Activated naive CD8-positive, alpha-beta T cell treated with anti-CD3 and anti-CD28 coated beads for 36 hours (primary cell): ENCODE data around the gene RPL39L. TPM values are rescaled to one million over a fixed set of nuclear protein-coding genes. Genes with fewer than 3 reads are reported as not detected.
"Not testable (repeated sequence)": the region's sequence is repeated elsewhere in the genome, so short reads cannot be mapped to it uniquely, and the experiment has no call there.

ENCODE experiments used
- DNase-seq: peaks from one replicate; pipeline ENCODE4 v3.0.0; 2021
- H3K27ac Mint-ChIP-seq: one replicate; pipeline ENCODE4 v1.8.0; 2022; ENCODE audit warnings: mild to moderate bottlenecking, moderate library complexity, mixed read lengths
- H3K27me3 Mint-ChIP-seq: one replicate; pipeline ENCODE4 v1.8.0; 2022; ENCODE audit warnings: mild to moderate bottlenecking, mixed read lengths
- H3K36me3 Mint-ChIP-seq: one replicate; pipeline ENCODE4 v1.8.0; 2021; ENCODE audit warnings: mild to moderate bottlenecking, mixed read lengths
- H3K4me1 Mint-ChIP-seq: one replicate; pipeline ENCODE4 v1.8.0; 2021; ENCODE audit warnings: mixed read lengths
- H3K4me3 Mint-ChIP-seq: one replicate; pipeline ENCODE4 v1.8.0; 2022; ENCODE audit warnings: mild to moderate bottlenecking, moderate library complexity, mixed read lengths
- H3K9me3 Mint-ChIP-seq: one replicate; pipeline ENCODE4 v1.8.0; 2022; ENCODE audit warnings: mixed read lengths
- total RNA-seq, 2 experiments: library from RNA; stranded (reverse); gene quantifications; one replicate each; pipeline ENCODE4 v1.2.3, GENCODE V29; 2021

Gene RPL39L
- total RNA-seq, result 10 to 100 TPM; 14.7 to 17.7 TPM

DNA sequence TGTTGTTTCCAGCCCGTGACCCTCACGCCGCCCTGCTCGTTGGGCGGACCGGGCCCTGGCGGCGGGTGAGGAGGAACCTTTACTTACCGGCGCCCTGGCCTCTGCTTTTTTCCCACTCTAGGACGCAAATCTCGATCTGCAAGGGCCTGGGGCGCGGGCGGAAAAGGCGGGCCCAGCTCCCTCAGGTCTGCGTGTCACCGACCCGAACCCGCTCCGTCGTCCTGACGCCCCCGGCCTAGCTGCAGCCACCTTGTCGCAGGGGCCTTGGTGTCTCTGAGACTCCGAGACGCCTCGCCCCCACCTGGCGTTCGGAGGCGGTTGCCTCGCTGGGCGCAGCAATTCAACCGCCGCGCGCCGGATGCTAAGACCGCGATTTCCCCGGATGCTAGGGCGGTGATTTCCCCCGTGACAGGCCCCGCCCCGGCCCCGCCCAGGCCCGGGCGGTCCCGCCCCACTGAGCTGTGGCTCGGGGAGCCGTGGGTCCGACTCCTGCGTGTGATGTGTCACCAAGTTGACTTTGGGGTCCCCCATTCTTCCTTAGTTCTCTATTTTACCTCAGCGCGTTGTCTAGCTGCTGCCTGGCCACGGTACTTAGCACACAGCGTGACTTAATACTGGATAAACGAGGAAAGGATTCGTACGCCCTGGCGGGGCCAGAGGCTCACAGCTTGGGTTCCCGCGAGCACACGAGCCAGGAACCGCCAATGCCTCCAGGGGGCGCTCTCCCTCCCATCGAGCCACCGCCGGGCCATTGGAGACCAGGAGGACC is at the start of gene RPL39L:
Gene RPL39L, minus strand, starts transcription at position 371 of the 769 bp plus-strand sequence. CDS start 18,196 bp downstream, outside the sequence.
- peak within 1 kb of the TSS; percentile 90 for H3K4me3 Mint-ChIP-seq
- H3K4me1 Mint-ChIP-seq, result peaks cover 7% of the 10 kb centered on the region
- no peaks in the 10 kb centered on the region for H3K27me3 Mint-ChIP-seq
- H3K27ac Mint-ChIP-seq, result peak within 1 kb of the TSS; percentile 96
- peak; percentile 93 for DNase-seq
- H3K36me3 Mint-ChIP-seq, result peaks cover 26% of the 10 kb centered on the region
- H3K9me3 Mint-ChIP-seq, result peaks cover 17% of the 10 kb centered on the region

DNA sequence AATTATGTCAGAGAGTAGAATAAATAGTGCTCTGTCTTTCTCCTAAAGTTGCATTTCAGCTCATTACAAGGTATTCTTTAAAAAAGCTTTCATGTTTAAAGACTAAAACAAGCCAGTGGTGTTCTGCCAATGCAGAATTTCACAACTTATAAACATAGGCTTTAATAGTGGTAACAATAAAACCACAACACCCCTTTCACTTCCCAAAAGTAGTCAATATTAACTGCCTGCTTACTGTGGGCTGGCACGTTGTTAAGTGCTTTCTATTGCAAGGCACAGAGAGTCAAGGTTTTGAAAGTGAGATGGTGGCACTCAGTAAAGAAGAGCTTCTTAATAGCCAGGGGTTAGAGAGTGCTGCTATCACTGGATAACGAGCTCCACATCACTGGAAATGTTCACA is 49.6 kb upstream of the RPL39L start:
- Mint-ChIP-seq H3K27ac (no peak overlapping the region), H3K27me3 (peaks cover 25% of the 10 kb centered on the region), H3K36me3 (no peaks in the 10 kb centered on the region), H3K4me1 (peaks cover 3% of the 10 kb centered on the region), H3K9me3 (no peaks in the 10 kb centered on the region), H3K4me3 (no peak overlapping the region)
- no peak for DNase-seq

DNA sequence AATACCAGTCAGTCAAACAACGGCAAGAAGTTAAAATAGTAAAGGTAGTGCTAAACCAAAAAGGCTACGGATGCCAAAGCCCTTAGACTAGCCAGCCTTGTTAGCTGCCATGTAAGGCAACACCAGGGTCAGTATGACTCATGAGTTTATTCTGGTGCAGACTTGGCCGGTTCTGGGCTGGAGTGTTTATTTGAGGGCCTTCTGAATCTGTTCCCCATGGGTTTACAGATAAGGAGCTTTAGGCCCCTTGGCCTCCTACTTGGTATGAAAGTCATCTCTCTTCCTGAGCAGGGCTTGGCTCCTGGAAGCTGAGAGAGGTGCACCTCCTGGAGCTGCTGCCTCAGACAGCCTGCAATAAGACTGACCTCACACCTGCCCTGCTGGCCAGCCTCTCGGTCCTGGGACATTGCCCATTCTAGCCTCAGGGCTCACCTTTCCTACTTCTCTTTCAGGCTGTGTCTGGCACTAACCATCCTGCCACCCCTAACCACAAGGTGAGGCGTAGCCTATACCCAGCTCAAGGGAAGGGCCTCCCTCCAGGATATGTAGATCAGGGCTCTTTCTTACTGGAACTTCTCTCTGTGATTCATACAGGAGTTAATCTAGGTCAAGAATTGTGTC is 47.6 kb upstream of the RPL39L start:
- Mint-ChIP-seq H3K27ac (no peak overlapping the region), H3K9me3 (no peaks in the 10 kb centered on the region), H3K4me1 (peaks cover 3% of the 10 kb centered on the region), H3K36me3 (no peaks in the 10 kb centered on the region), H3K27me3 (peaks cover 18% of the 10 kb centered on the region), H3K4me3 (no peak overlapping the region)
- no peak for DNase-seq

DNA sequence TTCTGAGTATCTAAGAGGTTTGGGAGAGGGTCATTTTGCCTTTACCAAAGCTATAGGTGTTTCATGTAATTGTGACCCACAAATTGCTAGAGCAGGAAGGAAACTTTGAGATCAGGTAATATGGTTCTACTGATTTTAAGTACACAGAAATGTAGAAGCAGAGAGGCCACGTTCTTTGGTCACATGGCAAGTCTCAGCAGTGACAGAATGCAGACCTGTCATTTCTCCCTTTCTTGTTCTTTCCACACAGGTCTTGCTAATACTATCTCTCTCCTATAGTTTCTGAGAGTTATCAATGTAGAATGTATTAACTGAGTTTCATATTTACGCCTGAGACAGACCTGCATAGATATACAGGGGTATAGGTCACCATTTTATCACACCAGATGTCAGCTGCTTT is 47.1 kb upstream of the RPL39L start:
- Mint-ChIP-seq H3K27me3 (peaks cover 15% of the 10 kb centered on the region), H3K4me3 (no peak overlapping the region), H3K9me3 (no peaks in the 10 kb centered on the region), H3K27ac (no peak overlapping the region), H3K4me1 (peaks cover 3% of the 10 kb centered on the region), H3K36me3 (no peaks in the 10 kb centered on the region)
- DNase-seq, result no peak

DNA sequence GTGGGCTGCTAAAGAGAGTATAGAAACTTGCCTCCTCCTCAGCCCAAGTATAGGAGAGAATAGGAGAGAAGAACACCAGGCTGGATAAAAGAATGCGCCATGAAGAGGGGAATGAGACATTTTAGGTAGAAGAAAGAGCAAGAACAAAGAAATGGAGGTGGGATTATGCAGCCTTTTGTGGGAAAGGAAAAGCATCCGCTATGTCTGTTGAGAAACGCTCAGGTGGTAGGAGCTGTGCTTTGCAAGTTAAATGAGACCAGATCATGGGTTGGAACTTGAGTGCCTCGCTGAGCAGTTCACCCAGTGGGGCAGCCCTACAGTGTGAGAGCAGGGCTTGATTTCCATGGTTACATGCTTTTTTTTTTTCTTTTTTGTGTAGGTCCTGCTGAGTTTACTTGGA is 46.5 kb upstream of the RPL39L start:
- H3K36me3 Mint-ChIP-seq, result no peaks in the 10 kb centered on the region
- peaks cover 10% of the 10 kb centered on the region for H3K27me3 Mint-ChIP-seq
- DNase-seq, result no peak

DNA sequence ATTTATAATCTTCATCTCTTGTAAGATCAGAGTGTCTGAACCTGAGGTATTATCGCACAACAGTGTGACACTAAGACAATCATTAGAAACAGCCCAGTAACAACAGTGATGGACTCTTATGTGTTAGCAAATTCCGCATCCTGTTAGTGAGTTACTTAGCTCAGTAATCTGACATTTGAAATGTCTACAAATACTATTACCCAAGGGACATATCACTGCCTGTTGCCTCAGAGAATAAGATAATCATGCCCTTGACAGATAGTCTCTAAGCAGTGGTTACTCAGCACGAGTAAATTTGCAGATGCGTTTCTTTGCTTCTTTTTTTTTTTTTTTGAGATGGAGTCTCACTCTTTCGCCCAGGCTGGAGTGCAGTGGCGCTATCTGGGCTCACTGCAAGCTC is 44.6 kb upstream of the RPL39L start:
- Mint-ChIP-seq H3K4me1 (peaks cover 1% of the 10 kb centered on the region), H3K27ac (no peak overlapping the region), H3K9me3 (no peaks in the 10 kb centered on the region), H3K36me3 (no peaks in the 10 kb centered on the region), H3K27me3 (peaks cover 4% of the 10 kb centered on the region), H3K4me3 (no peak overlapping the region)
- no peak for DNase-seq

More for the DNA sequence above, 46.5 kb upstream of the RPL39L start:
- Mint-ChIP-seq H3K4me3 (no peak overlapping the region), H3K27ac (no peak overlapping the region), H3K9me3 (no peaks in the 10 kb centered on the region), H3K4me1 (peaks cover 3% of the 10 kb centered on the region)

DNA sequence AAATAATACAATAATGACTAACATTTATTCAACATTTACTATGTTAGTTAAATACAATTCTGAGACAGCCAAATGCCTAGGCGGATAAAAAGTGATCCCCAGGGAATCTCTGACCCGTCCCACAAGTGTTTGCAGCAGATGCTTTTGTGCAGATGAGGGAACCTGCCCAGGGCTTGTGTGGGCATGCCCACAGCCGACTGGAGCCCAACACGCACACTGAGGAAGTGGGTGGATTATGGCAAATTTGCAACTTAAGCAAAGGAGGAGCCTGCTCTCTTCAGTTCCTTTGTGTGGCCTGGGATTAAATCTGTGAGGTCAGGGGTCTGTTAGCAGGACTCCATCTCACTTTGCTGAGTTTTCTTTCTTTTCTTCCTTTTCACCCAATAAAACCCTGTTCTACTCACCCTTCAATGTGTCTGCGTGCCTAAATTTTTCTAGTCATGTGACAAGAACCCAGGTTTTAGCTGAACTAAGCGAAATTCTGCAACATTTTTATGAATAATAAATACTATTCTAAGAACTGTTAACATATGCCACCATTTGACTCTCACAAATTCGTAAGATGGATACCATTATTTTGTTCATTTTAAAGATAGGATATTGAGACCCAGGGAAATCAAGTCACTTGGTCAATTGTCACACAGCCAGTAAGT is 44.0 kb upstream of the RPL39L start:
- no peak overlapping the region for H3K27ac Mint-ChIP-seq
- DNase-seq, result no peak
- no peaks in the 10 kb centered on the region for H3K4me1 Mint-ChIP-seq
- no peaks in the 10 kb centered on the region for H3K9me3 Mint-ChIP-seq
- peaks cover 4% of the 10 kb centered on the region for H3K27me3 Mint-ChIP-seq
- H3K36me3 Mint-ChIP-seq, result no peaks in the 10 kb centered on the region
- H3K4me3 Mint-ChIP-seq, result no peak overlapping the region

DNA sequence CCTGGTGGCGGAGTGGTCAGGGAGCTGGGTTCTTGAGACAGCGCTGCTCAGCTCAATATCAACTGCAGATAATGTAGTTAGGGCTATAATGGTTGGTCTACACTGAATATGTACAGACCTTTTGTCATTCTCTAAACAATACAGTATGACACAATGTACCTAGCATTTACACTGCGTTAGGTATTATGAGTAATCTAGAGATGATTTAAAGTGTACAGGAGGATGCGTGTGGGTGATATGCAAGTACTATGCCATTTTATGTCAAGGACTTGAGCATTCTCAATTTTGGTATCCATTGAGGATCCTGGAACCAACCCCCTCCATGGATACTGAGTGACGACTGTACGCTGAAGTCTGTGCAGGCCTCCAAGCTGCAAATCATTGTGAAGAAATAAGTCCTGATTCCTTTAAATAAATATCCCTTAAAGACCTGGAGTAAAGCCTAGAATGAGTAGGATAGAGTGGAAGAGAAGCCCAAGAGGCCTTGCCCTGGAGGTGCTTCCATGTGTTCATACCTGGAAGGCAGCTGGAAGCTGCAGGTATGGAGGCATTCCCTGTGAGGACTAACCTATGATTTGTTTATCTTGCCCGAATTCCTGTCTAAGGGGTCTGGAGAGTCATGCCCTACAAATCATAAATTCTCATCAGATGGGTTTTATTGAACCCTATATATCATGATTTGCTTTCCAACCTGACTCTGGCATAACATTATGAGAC is 42.3 kb upstream of the RPL39L start:
- no peak overlapping the region for H3K4me3 Mint-ChIP-seq
- H3K27ac Mint-ChIP-seq, result no peak overlapping the region
- DNase-seq, result no peak
- no peaks in the 10 kb centered on the region for H3K4me1 Mint-ChIP-seq
- H3K27me3 Mint-ChIP-seq, result peaks cover 4% of the 10 kb centered on the region
- H3K9me3 Mint-ChIP-seq, result no peaks in the 10 kb centered on the region
- H3K36me3 Mint-ChIP-seq, result no peaks in the 10 kb centered on the region

DNA sequence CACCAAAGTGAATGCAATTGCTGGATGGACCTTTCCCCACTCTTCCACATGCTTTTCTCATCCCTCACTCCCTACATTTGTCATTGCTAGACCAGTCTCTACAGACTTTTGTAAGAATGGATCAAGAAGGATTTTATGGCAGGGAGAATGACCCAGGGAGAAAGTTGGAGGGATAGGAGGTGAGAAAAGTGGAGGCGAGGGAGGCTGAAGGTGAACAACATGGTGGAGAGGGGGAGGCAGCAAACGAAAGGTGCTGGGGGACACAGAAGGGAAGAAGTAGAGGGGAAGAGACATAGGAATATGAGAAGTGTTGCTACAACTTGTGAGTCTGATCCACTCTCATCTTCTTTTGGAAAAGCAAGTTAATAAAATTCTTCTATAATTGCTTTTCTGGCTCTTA is 33.6 kb upstream of the RPL39L start:
- Mint-ChIP-seq H3K4me3 (no peak overlapping the region), H3K27ac (no peak overlapping the region), H3K4me1 (no peaks in the 10 kb centered on the region), H3K27me3 (peaks cover 3% of the 10 kb centered on the region), H3K9me3 (no peaks in the 10 kb centered on the region), H3K36me3 (no peaks in the 10 kb centered on the region)
- DNase-seq, result no peak

DNA sequence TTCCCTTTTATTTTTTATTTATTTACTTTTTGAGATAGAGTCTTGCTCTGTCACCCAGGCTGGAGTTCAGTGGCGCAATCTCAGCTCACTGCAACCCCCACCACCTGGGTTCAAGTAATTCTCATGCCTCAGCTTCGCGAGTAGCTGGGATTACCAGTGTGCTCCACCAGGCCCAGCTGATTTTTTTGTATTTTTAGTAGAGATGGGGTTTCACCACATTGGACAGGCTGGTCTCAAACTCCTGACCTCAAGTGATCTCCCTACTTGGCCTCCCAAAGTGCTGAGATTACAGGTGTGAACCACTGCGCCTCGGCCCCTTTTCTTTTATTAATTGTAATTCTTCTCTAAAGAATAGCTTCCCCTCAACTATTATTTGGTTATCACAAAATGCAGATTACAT is 31.6 kb upstream of the RPL39L start:
- not testable (repeated sequence) for H3K36me3 Mint-ChIP-seq, H3K27ac Mint-ChIP-seq, H3K27me3 Mint-ChIP-seq, H3K4me3 Mint-ChIP-seq, H3K9me3 Mint-ChIP-seq, H3K4me1 Mint-ChIP-seq, DNase-seq

DNA sequence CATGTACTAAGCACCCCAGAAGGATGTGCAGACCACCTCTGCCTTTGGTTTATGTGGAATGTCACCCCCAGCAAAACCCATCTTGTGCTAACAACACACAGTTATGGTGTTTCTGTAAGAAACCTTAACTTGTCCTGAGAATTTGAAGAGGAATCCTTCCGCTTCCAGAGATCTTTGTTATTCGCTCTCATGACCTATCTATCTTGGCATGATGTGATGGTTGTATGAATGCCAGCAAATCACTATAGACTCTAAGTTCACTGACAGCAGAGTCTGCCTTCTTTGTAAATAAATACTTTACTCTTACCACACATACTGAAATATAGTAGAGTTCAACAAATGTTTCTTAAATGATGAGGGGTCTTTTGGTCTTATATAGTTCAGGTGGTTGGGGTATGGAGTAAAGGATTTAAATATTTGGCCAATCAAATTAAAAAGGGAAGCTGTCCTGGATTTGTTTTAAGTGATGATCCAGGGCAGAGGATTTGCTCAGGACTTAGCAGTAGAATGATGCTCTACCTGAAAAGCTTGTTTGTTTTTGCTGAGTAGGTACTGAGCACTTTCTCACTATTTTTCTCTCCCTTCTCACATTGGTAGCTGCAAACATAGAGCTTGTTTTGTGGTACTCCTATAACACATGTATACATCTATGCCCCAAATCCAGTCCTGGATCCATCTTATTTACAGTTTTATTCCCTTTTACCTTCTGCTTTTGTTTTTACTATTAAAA is 30.1 kb upstream of the RPL39L start:
- H3K27ac Mint-ChIP-seq, result no peak overlapping the region
- H3K4me1 Mint-ChIP-seq, result no peaks in the 10 kb centered on the region
- H3K4me3 Mint-ChIP-seq, result no peak overlapping the region
- H3K27me3 Mint-ChIP-seq, result peaks cover 3% of the 10 kb centered on the region
- no peak for DNase-seq
- no peaks in the 10 kb centered on the region for H3K36me3 Mint-ChIP-seq
- no peaks in the 10 kb centered on the region for H3K9me3 Mint-ChIP-seq

DNA sequence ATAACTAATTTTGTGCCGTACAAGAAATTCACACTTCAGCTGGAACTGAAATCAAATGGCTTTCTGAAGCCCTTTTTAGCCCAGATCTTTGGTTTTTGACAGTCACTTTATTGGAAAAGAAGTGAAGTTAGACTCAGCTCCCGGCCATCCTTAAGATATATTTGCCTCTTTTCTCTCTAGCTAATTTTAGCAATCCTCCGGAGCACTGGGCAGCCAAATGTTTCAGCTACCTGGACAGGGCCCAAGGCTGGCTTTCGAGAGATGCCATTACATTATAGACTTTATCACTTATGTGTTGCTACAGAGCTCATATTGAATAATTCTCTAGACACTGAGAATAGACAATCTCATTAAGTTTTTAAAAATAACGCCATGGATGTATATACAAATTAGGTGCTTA is 28.5 kb upstream of the RPL39L start:
- no peak for DNase-seq
- no peaks in the 10 kb centered on the region for H3K36me3 Mint-ChIP-seq
- no peak overlapping the region for H3K27ac Mint-ChIP-seq
- no peaks in the 10 kb centered on the region for H3K4me1 Mint-ChIP-seq
- peaks cover 3% of the 10 kb centered on the region for H3K27me3 Mint-ChIP-seq
- H3K9me3 Mint-ChIP-seq, result no peaks in the 10 kb centered on the region
- H3K4me3 Mint-ChIP-seq, result no peak overlapping the region

DNA sequence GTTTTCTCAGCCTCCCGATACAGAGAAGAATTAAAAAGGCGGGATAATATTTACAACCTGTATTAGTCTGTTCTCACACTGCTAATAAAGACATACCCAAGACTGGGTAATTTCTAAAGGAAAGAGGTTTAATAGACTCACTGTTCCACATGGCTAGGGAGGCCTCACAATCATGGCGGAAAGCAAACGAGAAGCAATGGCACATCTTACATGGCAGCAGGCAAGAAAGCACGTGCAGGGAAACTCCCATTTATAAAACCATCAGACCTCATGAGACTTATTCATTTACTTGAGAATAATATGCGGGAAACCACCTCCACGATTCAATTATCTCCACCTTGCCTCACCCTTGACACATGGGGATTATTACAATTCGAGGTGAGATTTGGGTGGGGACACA is 27.5 kb upstream of the RPL39L start:
- Mint-ChIP-seq H3K4me1 (no peaks in the 10 kb centered on the region), H3K9me3 (no peaks in the 10 kb centered on the region), H3K27me3 (peaks cover under 1% of the 10 kb centered on the region), H3K27ac (no peak overlapping the region), H3K36me3 (no peaks in the 10 kb centered on the region), H3K4me3 (no peak overlapping the region)
- DNase-seq, result no peak

DNA sequence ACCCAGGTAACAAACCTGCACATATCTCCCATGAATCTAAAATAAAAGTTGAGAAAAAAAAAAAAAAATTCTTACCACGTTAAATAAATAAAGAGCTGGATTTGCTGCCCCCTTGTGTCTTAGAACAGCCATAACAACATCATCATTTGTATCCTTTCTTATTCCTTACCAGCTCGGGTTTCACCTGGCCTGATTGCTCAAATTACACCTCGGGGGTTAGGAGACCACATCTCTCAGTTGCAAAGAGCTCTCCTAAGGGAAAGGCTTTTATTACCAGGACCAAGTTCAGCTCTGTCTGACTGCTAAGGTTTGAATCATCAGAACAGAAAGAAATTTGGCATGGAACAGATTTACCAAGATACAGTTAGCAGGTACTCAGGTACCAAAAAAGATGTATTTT is 25.8 kb upstream of the RPL39L start:
- H3K9me3 Mint-ChIP-seq, result peaks cover 2% of the 10 kb centered on the region
- H3K27ac Mint-ChIP-seq, result no peak overlapping the region
- H3K36me3 Mint-ChIP-seq, result no peaks in the 10 kb centered on the region
- DNase-seq, result peak; percentile 5
- H3K4me3 Mint-ChIP-seq, result no peak overlapping the region
- H3K27me3 Mint-ChIP-seq, result peaks cover 4% of the 10 kb centered on the region
- no peaks in the 10 kb centered on the region for H3K4me1 Mint-ChIP-seq
